A549 (cell line): ENCODE results near the gene SS18L1. TPM values are rescaled to one million over a fixed set of nuclear protein-coding genes. Genes with fewer than 3 reads are reported as not detected.

Experiments
- ATAC-seq, 2 experiments: fragments of 200-7000 bp in 1 of 2; fragments of >200 bp in 1 of 2; cut with Nextera tagmentation in 1 of 2; cut with Tn5 transposase in 1 of 2; 3 replicates each; pipeline versions ENCODE4 v1.8.0 to v1.9.1; 2018 to 2020; ENCODE audit warnings: mild to moderate bottlenecking in 1 of 2, moderate library complexity in 1 of 2
- CTCF ChIA-PET: fragments of 300-600 bp; sonication (Branson Sonifier 250); formaldehyde crosslinking; extraction: SDS; loops from one replicate; lab custom pipeline; 2021; ENCODE audit warnings: antibody characterized with exemption, inconsistent platforms; lab: Yijun Ruan, JAX
- POLR2A ChIA-PET: fragments of 350-600 bp; formaldehyde crosslinking; extraction: SDS; loops from one replicate; lab custom pipeline; 2021; ENCODE audit warnings: antibody characterized with exemption, inconsistent platforms; lab: Yijun Ruan, JAX
- DNase-seq, 2 experiments: peaks; one replicate each; pipeline versions ENCODE4 v3.0.0 to v3.0.0-alpha.2; 2011 to 2016; ENCODE audit warnings: low read depth in 1 of 2, low spot score in 1 of 2
- FAIRE-seq: peaks from 2 replicates; lab custom pipeline; 2011; peaks lifted over from hg19 to GRCh38; lab: Jason Lieb, UNC
- H3K27ac ChIP-seq, 2 experiments: fragments of >200 bp; sonication (Bioruptor Twin); formaldehyde crosslinking; 3 replicates each; pipeline ENCODE4 v1.5.1; 2016 to 2017
- H3K4me1 ChIP-seq: fragments of >200 bp; sonication (Bioruptor Twin); formaldehyde crosslinking; 3 replicates; pipeline ENCODE4 v1.6.1; 2016
- H3K4me2 ChIP-seq: fragments of >200 bp; sonication (Bioruptor Twin); formaldehyde crosslinking; 3 replicates; pipeline ENCODE4 v1.6.1; 2016
- H3K4me3 ChIP-seq: fragments of >200 bp; sonication (Bioruptor Twin); formaldehyde crosslinking; 3 replicates; pipeline ENCODE4 v1.5.1; 2016
- H3K9me3 ChIP-seq: fragments of >200 bp; sonication (Bioruptor Twin); formaldehyde crosslinking; 3 replicates; pipeline ENCODE4 v1.6.1; 2016
- BHLHE40 ChIP-seq: IDR thresholded peaks from 2 replicates; pipeline ENCODE4 v1.6.1; 2012; ENCODE audit warnings: low read depth, low read length, inconsistent platforms
- CBX2 ChIP-seq: fragments of 200-600 bp; sonication (generic); IDR thresholded peaks from 2 replicates; pipeline ENCODE4 v1.6.1; 2016; ENCODE audit warnings: low read depth, mild to moderate bottlenecking, borderline replicate concordance
- CEBPB ChIP-seq, 2 experiments: fragments of >200 bp in 1 of 2; sonication (Bioruptor Twin) in 1 of 2; formaldehyde crosslinking in 1 of 2; IDR thresholded peaks; 2 replicates each; pipeline ENCODE4 v1.6.1; 2012 to 2016
- CHD2 ChIP-seq: fragments of 150-350 bp; IDR thresholded peaks from 2 replicates; pipeline ENCODE4 v1.6.1; 2014; ENCODE audit warnings: low read length; ENCODE audit not compliant: partially characterized antibody
- EHF ChIP-seq: fragments of 250-450 bp; sonication (Bioruptor Pico); IDR thresholded peaks from 2 replicates; pipeline ENCODE4 v1.5.0; 2020; ENCODE audit warnings: mild to moderate bottlenecking
- ELK1 ChIP-seq: fragments of 150-350 bp; IDR thresholded peaks from 2 replicates; pipeline ENCODE4 v1.6.1; 2014; ENCODE audit warnings: low read depth, mild to moderate bottlenecking, low read length
- EP300 ChIP-seq, 2 experiments: fragments of >200 bp; sonication (Bioruptor Twin); formaldehyde crosslinking; IDR thresholded peaks; 2 replicates in 1 of 2; 3 replicates in 1 of 2; pipeline ENCODE4 v1.6.1; 2016 to 2017
- ESRRA ChIP-seq: fragments of 150-350 bp; IDR thresholded peaks from 2 replicates; pipeline ENCODE4 v1.6.1; 2014; ENCODE audit warnings: mild to moderate bottlenecking, low read length, borderline replicate concordance
- GATA3 ChIP-seq: IDR thresholded peaks from 2 replicates; pipeline ENCODE4 v1.6.1; 2012; ENCODE audit warnings: borderline replicate concordance
- HDAC2 ChIP-seq: fragments of 200-600 bp; sonication (generic); IDR thresholded peaks from 2 replicates; pipeline ENCODE4 v1.6.1; 2016
- HES2 ChIP-seq: fragments of >200 bp; sonication (Bioruptor Twin); formaldehyde crosslinking; IDR thresholded peaks from 2 replicates; pipeline ENCODE4 v1.6.1; 2016
- MAZ ChIP-seq: fragments of 150-350 bp; IDR thresholded peaks from 2 replicates; pipeline ENCODE4 v1.6.1; 2014; ENCODE audit warnings: antibody characterized with exemption, low read depth, low read length, borderline replicate concordance
- NFE2L2 ChIP-seq: fragments of 150-350 bp; conservative IDR thresholded peaks from 2 replicates; pipeline ENCODE4 v1.6.1; 2014; ENCODE audit warnings: low read length
- PHF8 ChIP-seq: fragments of 200-600 bp; sonication (generic); IDR thresholded peaks from 2 replicates; pipeline ENCODE4 v1.6.1; 2016; ENCODE audit warnings: low read depth, mild to moderate bottlenecking, antibody characterized with exemption, moderate library complexity, borderline replicate concordance
- POLR2AphosphoS2 ChIP-seq: conservative IDR thresholded peaks from 2 replicates; pipeline ENCODE4 v1.6.1; 2012; ENCODE audit warnings: low read length, improper control_type of control experiment, inconsistent platforms
- RAD21 ChIP-seq, 2 experiments: fragments of >200 bp in 1 of 2; sonication (Bioruptor Twin) in 1 of 2; formaldehyde crosslinking in 1 of 2; IDR thresholded peaks in 1 of 2; conservative IDR thresholded peaks in 1 of 2; 2 replicates in 1 of 2; 3 replicates in 1 of 2; pipeline ENCODE4 v1.6.1; 2012 to 2018; ENCODE audit warnings: inconsistent platforms in 1 of 2
- RARB ChIP-seq: fragments of 250-450 bp; sonication (Bioruptor Pico); IDR thresholded peaks from 2 replicates; pipeline ENCODE4 v1.8.0; 2021; ENCODE audit warnings: mild to moderate bottlenecking, moderate library complexity
- RFX5 ChIP-seq: fragments of 450-650 bp; IDR thresholded peaks from 2 replicates; pipeline ENCODE4 v1.7.1; 2014; ENCODE audit warnings: antibody characterized with exemption, mild to moderate bottlenecking, moderate library complexity
- SMC3 ChIP-seq: fragments of >200 bp; sonication (Bioruptor Twin); formaldehyde crosslinking; IDR thresholded peaks from 3 replicates; pipeline ENCODE4 v1.6.1; 2018; ENCODE audit warnings: inconsistent platforms
- TFCP2L1 ChIP-seq: fragments of 250-450 bp; sonication (Bioruptor Pico); IDR thresholded peaks from 2 replicates; pipeline ENCODE4 v1.5.0; 2021; ENCODE audit warnings: mild to moderate bottlenecking
- TP53 ChIP-seq: fragments of 250-450 bp; sonication (Bioruptor Pico); IDR thresholded peaks from 2 replicates; pipeline ENCODE4 v1.5.0; 2021; ENCODE audit warnings: mild to moderate bottlenecking, moderate library complexity
- ZFP36 ChIP-seq: fragments of 450-650 bp; IDR thresholded peaks from 2 replicates; pipeline ENCODE4 v1.6.1; 2014; ENCODE audit warnings: borderline replicate concordance; ENCODE audit not compliant: partially characterized antibody
- ZSCAN20 ChIP-seq: fragments of 250-450 bp; sonication (Bioruptor Pico); IDR thresholded peaks from 2 replicates; pipeline ENCODE4 v1.8.0; 2022; ENCODE audit warnings: mild to moderate bottlenecking, moderate library complexity
- WGBS: methylation state at CpG from one replicate; pipeline ENCODE4 v1.1.6; 2017; ENCODE audit errors: missing lambda C conversion rate; 5-methylcytosine and 5-hydroxymethylcytosine counted together
- polyA plus RNA-seq, 4 experiments: library from polyadenylated mRNA; depleted of rRNA in 3 of 4; stranded (reverse); fragments of >200 nt; fragmentation: RNase III in 1 of 4; extraction: RNeasy Plus Mini Kit Qiagen cat#74134 plus additional on column Dnase treatment in 1 of 4; gene quantifications; 2 replicates in 3 of 4; 3 replicates in 1 of 4; pipeline ENCODE4 v1.2.3, GENCODE V29; 2011 to 2017
- TF ChIP-seq, protein P1 (sequence below): fragments of >200 bp; sonication (Bioruptor Twin); formaldehyde crosslinking; IDR thresholded peaks from 3 replicates; pipeline ENCODE4 v1.6.1; 2016
- TF ChIP-seq, protein P2 (sequence below): fragments of 200-600 bp; sonication (generic); IDR thresholded peaks from 2 replicates; pipeline ENCODE4 v1.6.1; 2016; ENCODE audit warnings: antibody characterized with exemption, mild to moderate bottlenecking, moderate library complexity
- TF ChIP-seq, protein P3 (sequence below): IDR thresholded peaks from 2 replicates; pipeline ENCODE4 v1.6.1; 2012
- TF ChIP-seq, protein P4 (sequence below): fragments of 450-650 bp; IDR thresholded peaks from 2 replicates; pipeline ENCODE4 v1.6.1; 2014; ENCODE audit warnings: antibody characterized with exemption

The SS18L1 gene
- polyA plus RNA-seq, 2 of the 4 experiments (the other 2 are of a cell fraction): 7.4 to 13.1 TPM

DNA sequence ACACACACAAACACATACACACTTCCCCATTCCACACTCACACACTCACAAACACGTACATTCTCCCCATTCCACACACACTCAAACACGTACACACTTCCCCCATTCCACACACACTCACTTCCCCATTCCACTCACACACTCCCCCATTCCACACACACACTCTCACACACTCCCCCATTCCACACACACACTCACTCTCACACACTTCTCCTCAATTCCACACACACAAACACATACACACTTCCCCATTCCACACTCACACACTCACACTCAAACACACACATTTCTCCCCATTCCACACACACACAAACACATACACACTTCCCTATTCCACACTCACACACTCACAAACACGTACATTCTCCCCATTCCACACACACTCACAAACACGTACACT, 86.1 kb downstream of the SS18L1 start:
- Histone ChIP-seq H3K9me3 (no peaks in the 10 kb centered on the region), H3K4me2 (no peak overlapping the region), H3K27ac (no peak overlapping the region), H3K4me1 (no peaks in the 10 kb centered on the region), H3K4me3 (no peak overlapping the region)
- POLR2A ChIA-PET: no interaction called here
- CTCF ChIA-PET: no interaction called here
- ATAC-seq: no peak
- TF ChIP-seq TFCP2L1: no peak
- TF ChIP-seq TP53 (CRISPR knock-in tag): no peak
- no peak for TF ChIP-seq ZSCAN20
- TF ChIP-seq, protein P1, sequence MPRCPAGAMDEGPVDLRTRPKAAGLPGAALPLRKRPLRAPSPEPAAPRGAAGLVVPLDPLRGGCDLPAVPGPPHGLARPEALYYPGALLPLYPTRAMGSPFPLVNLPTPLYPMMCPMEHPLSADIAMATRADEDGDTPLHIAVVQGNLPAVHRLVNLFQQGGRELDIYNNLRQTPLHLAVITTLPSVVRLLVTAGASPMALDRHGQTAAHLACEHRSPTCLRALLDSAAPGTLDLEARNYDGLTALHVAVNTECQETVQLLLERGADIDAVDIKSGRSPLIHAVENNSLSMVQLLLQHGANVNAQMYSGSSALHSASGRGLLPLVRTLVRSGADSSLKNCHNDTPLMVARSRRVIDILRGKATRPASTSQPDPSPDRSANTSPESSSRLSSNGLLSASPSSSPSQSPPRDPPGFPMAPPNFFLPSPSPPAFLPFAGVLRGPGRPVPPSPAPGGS: no peak
- no peak for TF ChIP-seq NFE2L2
- TF ChIP-seq EP300 (IDR thresholded peaks at IDR 0.05): no peak
- TF ChIP-seq, protein P2, sequence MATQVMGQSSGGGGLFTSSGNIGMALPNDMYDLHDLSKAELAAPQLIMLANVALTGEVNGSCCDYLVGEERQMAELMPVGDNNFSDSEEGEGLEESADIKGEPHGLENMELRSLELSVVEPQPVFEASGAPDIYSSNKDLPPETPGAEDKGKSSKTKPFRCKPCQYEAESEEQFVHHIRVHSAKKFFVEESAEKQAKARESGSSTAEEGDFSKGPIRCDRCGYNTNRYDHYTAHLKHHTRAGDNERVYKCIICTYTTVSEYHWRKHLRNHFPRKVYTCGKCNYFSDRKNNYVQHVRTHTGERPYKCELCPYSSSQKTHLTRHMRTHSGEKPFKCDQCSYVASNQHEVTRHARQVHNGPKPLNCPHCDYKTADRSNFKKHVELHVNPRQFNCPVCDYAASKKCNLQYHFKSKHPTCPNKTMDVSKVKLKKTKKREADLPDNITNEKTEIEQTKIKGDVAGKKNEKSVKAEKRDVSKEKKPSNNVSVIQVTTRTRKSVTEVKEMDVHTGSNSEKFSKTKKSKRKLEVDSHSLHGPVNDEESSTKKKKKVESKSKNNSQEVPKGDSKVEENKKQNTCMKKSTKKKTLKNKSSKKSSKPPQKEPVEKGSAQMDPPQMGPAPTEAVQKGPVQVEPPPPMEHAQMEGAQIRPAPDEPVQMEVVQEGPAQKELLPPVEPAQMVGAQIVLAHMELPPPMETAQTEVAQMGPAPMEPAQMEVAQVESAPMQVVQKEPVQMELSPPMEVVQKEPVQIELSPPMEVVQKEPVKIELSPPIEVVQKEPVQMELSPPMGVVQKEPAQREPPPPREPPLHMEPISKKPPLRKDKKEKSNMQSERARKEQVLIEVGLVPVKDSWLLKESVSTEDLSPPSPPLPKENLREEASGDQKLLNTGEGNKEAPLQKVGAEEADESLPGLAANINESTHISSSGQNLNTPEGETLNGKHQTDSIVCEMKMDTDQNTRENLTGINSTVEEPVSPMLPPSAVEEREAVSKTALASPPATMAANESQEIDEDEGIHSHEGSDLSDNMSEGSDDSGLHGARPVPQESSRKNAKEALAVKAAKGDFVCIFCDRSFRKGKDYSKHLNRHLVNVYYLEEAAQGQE: no peak
- no peak for TF ChIP-seq EHF
- TF ChIP-seq HDAC2: no peak
- TF ChIP-seq CHD2: no peak
- TF ChIP-seq, protein P3, sequence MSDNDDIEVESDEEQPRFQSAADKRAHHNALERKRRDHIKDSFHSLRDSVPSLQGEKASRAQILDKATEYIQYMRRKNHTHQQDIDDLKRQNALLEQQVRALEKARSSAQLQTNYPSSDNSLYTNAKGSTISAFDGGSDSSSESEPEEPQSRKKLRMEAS: no peak
- no peak for TF ChIP-seq ESRRA
- TF ChIP-seq, protein P4, sequence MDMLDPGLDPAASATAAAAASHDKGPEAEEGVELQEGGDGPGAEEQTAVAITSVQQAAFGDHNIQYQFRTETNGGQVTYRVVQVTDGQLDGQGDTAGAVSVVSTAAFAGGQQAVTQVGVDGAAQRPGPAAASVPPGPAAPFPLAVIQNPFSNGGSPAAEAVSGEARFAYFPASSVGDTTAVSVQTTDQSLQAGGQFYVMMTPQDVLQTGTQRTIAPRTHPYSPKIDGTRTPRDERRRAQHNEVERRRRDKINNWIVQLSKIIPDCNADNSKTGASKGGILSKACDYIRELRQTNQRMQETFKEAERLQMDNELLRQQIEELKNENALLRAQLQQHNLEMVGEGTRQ: no peak
- no peak for TF ChIP-seq CEBPB (IDR thresholded peaks at IDR 0.05)
- TF ChIP-seq RARB: no peak
- no peak for DNase-seq
- FAIRE-seq: no peak
- 15% methylated on average over 4 of the region's 4 CpGs for WGBS

- no peaks in the 10 kb centered on the region for H3K4me1 ChIP-seq
- H3K9me3 ChIP-seq: no peaks in the 10 kb centered on the region
- CTCF ChIA-PET: no interaction called here
- POLR2A ChIA-PET: no interaction called here
- ATAC-seq (no peak), DNase-seq (no peak), FAIRE-seq (no peak)
- H3K4me2 ChIP-seq: no peak overlapping the region
- no peak overlapping the region for H3K27ac ChIP-seq
- H3K4me3 ChIP-seq: no peak overlapping the region
- TF ChIP-seq ELK1 (no peak), ZFP36 (no peak), PHF8 (no peak), BHLHE40 (no peak), HES2 (no peak), SMC3 (no peak), EP300 (IDR thresholded peaks at IDR 0.05) (no peak), GATA3 (no peak), RFX5 (no peak), CEBPB (IDR thresholded peaks at IDR 0.05) (no peak), CBX2 (no peak), POLR2AphosphoS2 (no peak), MAZ (no peak), RAD21 (conservative IDR thresholded peaks at IDR 0.05 in 1 of 2, IDR thresholded peaks at IDR 0.05 in 1 of 2) (no peak), HDAC2 (no peak)
- WGBS: 37% methylated on average over 2 of the region's 2 CpGs
These were observed 86.7 kb downstream of the SS18L1 start for GRCh38 chr20:62230276-62230675.
